Measurements from ENCODE around the gene ICAM1. TPM values are rescaled to one million over a fixed set of nuclear protein-coding genes. Genes with fewer than 3 reads are reported as not detected.

ICAM1 gene
- total RNA-seq, 1 donor from 2014 or later: not detected

GRCh38 chr19:10335352-10335985 is 64.5 kb downstream of the ICAM1 start:
- no peak for DNase-seq
- TF ChIP-seq CTCF (IDR thresholded peaks at IDR 0.05; ENCODE audit: partially characterized antibody, unreplicated experiment): no peak

More at GRCh38 chr19:10335352-10335985, 64.5 kb downstream of the ICAM1 start:
- H3K36me3 Mint-ChIP-seq (ENCODE audit: unreplicated experiment): no peaks in the 10 kb centered on the region
- peaks cover 6% of the 10 kb centered on the region for H3K9me3 Mint-ChIP-seq (ENCODE audit: unreplicated experiment)
- no peak overlapping the region for H3K4me3 Mint-ChIP-seq (ENCODE audit: unreplicated experiment)
- peaks cover 7% of the 10 kb centered on the region for H3K27me3 Mint-ChIP-seq (ENCODE audit: unreplicated experiment)
- H3K27ac Mint-ChIP-seq (ENCODE audit: unreplicated experiment): no peak overlapping the region
- H3K4me1 Mint-ChIP-seq (ENCODE audit: low read depth, unreplicated experiment): peaks cover 7% of the 10 kb centered on the region

Small RNA genes within 50 kb of the gene (microRNA-seq; reads per million reads assigned to microRNA genes)
- not detected for gene MIR4322 (ENCODE audit: unreplicated experiment)

Other genes starting within 250 kb of the ICAM1 start
- gene SHFL, start 184.8 kb upstream of the ICAM1 start, total RNA-seq (ENCODE audit: unreplicated experiment): 0.20 TPM
- gene ANGPTL6, start 168.4 kb upstream of the ICAM1 start, total RNA-seq (ENCODE audit: unreplicated experiment): not detected
- 44.5 TPM for gene PPAN, start 164.8 kb upstream of the ICAM1 start, total RNA-seq (ENCODE audit: unreplicated experiment)
- 21.6 TPM for gene P2RY11, start 159.4 kb upstream of the ICAM1 start, total RNA-seq (ENCODE audit: unreplicated experiment)
- 155 TPM for gene EIF3G, start 151.2 kb upstream of the ICAM1 start, total RNA-seq (ENCODE audit: unreplicated experiment)
- gene DNMT1, start 76.2 kb upstream of the ICAM1 start, total RNA-seq (ENCODE audit: unreplicated experiment): 129 TPM
- 12.5 TPM for gene S1PR2, start 39.8 kb upstream of the ICAM1 start, total RNA-seq (ENCODE audit: unreplicated experiment)
- 42.8 TPM for gene MRPL4, start 18.9 kb upstream of the ICAM1 start, total RNA-seq (ENCODE audit: unreplicated experiment)
- gene ICAM4, start 15.8 kb downstream of the ICAM1 start, total RNA-seq (ENCODE audit: unreplicated experiment): not detected
- gene ICAM5, start 18.8 kb downstream of the ICAM1 start, total RNA-seq (ENCODE audit: unreplicated experiment): 3.6 TPM
- gene ZGLP1, start 38.7 kb downstream of the ICAM1 start, total RNA-seq (ENCODE audit: unreplicated experiment): 9.4 TPM
- 16.0 TPM for gene FDX2, start 44.9 kb downstream of the ICAM1 start, total RNA-seq (ENCODE audit: unreplicated experiment)
- gene RAVER1, start 62.4 kb downstream of the ICAM1 start, total RNA-seq (ENCODE audit: unreplicated experiment): 24.8 TPM
- gene ICAM3, start 68.5 kb downstream of the ICAM1 start, total RNA-seq (ENCODE audit: unreplicated experiment): 2.0 TPM
- gene TYK2, start 109.5 kb downstream of the ICAM1 start, total RNA-seq (ENCODE audit: unreplicated experiment): 90.4 TPM
- 128 TPM for gene CDC37, start 132.4 kb downstream of the ICAM1 start, total RNA-seq (ENCODE audit: unreplicated experiment)
- gene PDE4A, start 149.4 kb downstream of the ICAM1 start, total RNA-seq (ENCODE audit: unreplicated experiment): 5.7 TPM
- 44.1 TPM for gene KEAP1, start 232.2 kb downstream of the ICAM1 start, total RNA-seq (ENCODE audit: unreplicated experiment)
- gene S1PR5, start 246.3 kb downstream of the ICAM1 start, total RNA-seq (ENCODE audit: unreplicated experiment): not detected